Cardiac muscle cell (in vitro differentiated cells and primary cell): ENCODE data around the gene PROK1. TPM values are rescaled to one million over a fixed set of nuclear protein-coding genes. Genes with fewer than 3 reads are reported as not detected.
"Not testable (repeated sequence)": the region's sequence is repeated elsewhere in the genome, so short reads cannot be mapped to it uniquely, and the experiment has no call there.

Experiments used
- DNase-seq, 2 donors: peaks; one replicate each; pipeline versions ENCODE4 v3.0.0 to v3.0.0-alpha.2; 2010 to 2017; ENCODE audit warnings: low read depth in 1 of 2, low spot score in 1 of 2
- H3K27ac ChIP-seq: fragments of 200-600 bp; sonication (generic); 2 replicates; pipeline ENCODE4 v1.5.1; 2016
- H3K27me3 ChIP-seq: fragments of 200-600 bp; sonication (generic); 2 replicates; pipeline ENCODE4 v1.6.0; 2016; ENCODE audit warnings: control low read depth
- H3K36me3 ChIP-seq: fragments of 200-600 bp; sonication (generic); 2 replicates; pipeline ENCODE4 v1.5.1; 2016; ENCODE audit warnings: control low read depth
- H3K4me1 ChIP-seq: fragments of 200-600 bp; sonication (generic); 2 replicates; pipeline ENCODE4 v1.8.1; 2017; ENCODE audit warnings: low read depth, mild to moderate bottlenecking, mixed run types
- H3K4me3 ChIP-seq: fragments of 200-600 bp; sonication (generic); 2 replicates; pipeline ENCODE4 v1.5.1; 2016; ENCODE audit warnings: mild to moderate bottlenecking
- H3K9me3 ChIP-seq: fragments of 200-600 bp; sonication (generic); 2 replicates; pipeline ENCODE4 v1.5.1; 2017; ENCODE audit warnings: low read depth, mild to moderate bottlenecking, control low read depth
- CTCF ChIP-seq: IDR thresholded peaks from 2 replicates; pipeline ENCODE4 v1.5.1; 2012; ENCODE audit warnings: low read depth, mild to moderate bottlenecking, low read length
- polyA plus RNA-seq: library from polyadenylated mRNA; unstranded; fragments of >200 nt; fragmentation: Nextera tagmentation; extraction: Ambion mirVana; gene quantifications from 2 replicates; pipeline ENCODE4 v1.2.1, GENCODE V29; 2016
- total RNA-seq: library from RNA; depleted of rRNA; stranded (reverse); fragments of >200 nt; gene quantifications from 2 replicates; pipeline ENCODE4 v1.2.3, GENCODE V29; 2016

PROK1 gene
- total and polyA plus RNA-seq, 2 experiments from 2014 or later: 0.24 TPM; not detected in 1

- H3K9me3 ChIP-seq: no peaks in the 10 kb centered on the region
- H3K27ac ChIP-seq: no peak overlapping the region
- TF ChIP-seq CTCF: no peak
- no peak for DNase-seq
- H3K4me3 ChIP-seq: no peak overlapping the region
- H3K27me3 ChIP-seq: no peaks in the 10 kb centered on the region
- peaks cover 12% of the 10 kb centered on the region for H3K4me1 ChIP-seq
- H3K36me3 ChIP-seq: peaks cover 13% of the 10 kb centered on the region
Observed at GRCh38 chr1:110409316-110409715, 41.6 kb upstream of the PROK1 start.

DNA sequence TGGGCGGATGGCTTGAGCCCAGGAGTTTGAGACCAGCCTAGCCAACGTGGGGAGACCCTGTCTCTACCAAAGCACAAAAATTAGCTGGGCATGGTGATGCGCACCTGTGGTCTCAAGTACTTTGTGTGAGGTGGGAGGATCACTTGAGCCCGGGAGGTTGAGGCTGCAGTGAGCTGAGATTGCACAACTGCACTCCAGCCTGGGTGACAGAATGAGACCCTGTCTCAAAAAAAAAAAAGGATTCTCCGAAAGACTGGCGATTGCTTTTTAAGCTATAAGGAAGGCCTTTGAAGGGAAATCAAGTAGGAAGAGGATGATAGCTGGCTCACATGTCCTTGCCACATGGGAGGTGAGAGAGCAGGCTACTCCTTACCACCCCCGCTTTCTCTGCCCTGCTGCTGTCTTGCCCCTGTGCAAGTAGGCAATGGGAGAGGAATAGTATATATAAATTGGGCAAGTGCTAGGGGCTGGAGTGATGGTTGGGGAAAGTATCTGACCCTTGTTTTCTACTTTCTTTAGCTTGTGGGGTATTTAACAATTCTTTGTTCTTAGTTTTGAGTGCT, 39.7 kb upstream of the PROK1 start:
- H3K27me3 ChIP-seq: no peaks in the 10 kb centered on the region
- no peak overlapping the region for H3K4me3 ChIP-seq
- no peak for DNase-seq
- H3K36me3 ChIP-seq: peaks cover under 1% of the 10 kb centered on the region
- H3K9me3 ChIP-seq: no peaks in the 10 kb centered on the region
- no peak for TF ChIP-seq CTCF
- peaks cover 7% of the 10 kb centered on the region for H3K4me1 ChIP-seq
- H3K27ac ChIP-seq: no peak overlapping the region

DNA sequence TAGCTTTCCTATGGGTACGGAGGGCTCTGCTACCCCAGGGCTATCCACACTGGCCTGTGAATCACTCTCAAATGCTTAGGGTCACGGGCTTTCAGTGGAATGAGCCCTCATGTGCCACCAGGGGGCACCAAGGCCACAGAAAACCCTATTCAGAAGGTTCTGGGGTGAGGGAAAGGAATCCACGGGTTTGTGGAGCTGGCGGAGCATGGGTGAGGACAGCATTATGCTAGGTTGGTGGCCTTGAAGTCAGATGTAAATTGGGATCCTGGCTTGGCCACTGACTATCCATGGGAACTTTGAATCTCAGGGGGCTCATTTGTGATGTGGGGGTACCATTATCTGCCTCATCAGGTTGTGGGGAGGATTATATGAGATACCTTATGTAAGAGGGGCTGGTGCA, 38.4 kb upstream of the PROK1 start:
- peak; percentile 84 to 85 for DNase-seq
- TF ChIP-seq CTCF: peak; percentile 90
- Histone ChIP-seq H3K9me3 (no peaks in the 10 kb centered on the region), H3K36me3 (no peaks in the 10 kb centered on the region), H3K4me3 (no peak overlapping the region), H3K4me1 (peaks cover 5% of the 10 kb centered on the region), H3K27me3 (no peaks in the 10 kb centered on the region), H3K27ac (no peak overlapping the region)

GRCh38 chr1:110413045-110413444, 37.9 kb upstream of the PROK1 start:
- not testable (repeated sequence) for H3K9me3 ChIP-seq, H3K4me3 ChIP-seq, H3K36me3 ChIP-seq, H3K27ac ChIP-seq, H3K4me1 ChIP-seq, H3K27me3 ChIP-seq, DNase-seq

GRCh38 chr1:110418729-110419128, 32.2 kb upstream of the PROK1 start:
- Histone ChIP-seq H3K4me3 (no peak overlapping the region), H3K36me3 (no peaks in the 10 kb centered on the region), H3K27ac (no peak overlapping the region), H3K9me3 (no peaks in the 10 kb centered on the region), H3K27me3 (no peaks in the 10 kb centered on the region), H3K4me1 (no peaks in the 10 kb centered on the region)
- DNase-seq: no peak
- no peak for TF ChIP-seq CTCF

DNA sequence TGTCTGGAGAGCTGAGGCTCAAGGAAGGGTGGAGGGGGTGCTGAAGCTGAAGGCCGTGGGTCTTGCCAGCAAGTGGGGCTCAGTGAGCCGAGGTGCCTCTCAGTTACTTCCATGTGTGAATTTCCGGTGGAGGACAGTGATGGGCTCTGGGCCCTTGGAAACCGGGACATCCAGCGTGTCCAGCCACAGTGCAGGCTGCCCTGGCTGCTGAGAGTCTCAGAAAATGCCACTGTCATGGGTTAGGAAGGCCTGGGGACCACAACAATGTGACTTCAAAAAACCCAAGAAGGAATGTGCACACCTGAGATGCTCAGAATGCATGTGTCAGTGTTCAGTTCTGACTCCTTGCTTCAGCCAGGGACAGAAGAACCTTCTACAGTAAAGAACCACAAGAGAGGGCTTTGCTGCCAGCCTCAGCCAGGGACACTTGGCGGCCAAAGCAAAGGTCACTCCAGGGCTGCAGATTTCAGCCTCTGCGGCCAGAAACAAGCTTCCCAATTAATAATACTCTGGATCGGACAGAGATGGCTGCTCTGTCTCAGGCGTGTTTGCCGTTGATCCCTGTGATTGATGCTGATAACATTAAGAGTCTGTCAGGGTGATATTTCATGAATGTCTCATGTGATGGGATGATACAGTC, 30.8 kb upstream of the PROK1 start:
- H3K9me3 ChIP-seq: no peaks in the 10 kb centered on the region
- DNase-seq: no peak
- TF ChIP-seq CTCF: no peak

More for the DNA sequence above, 30.8 kb upstream of the PROK1 start:
- Histone ChIP-seq H3K4me1 (no peaks in the 10 kb centered on the region), H3K27ac (no peak overlapping the region), H3K4me3 (no peak overlapping the region), H3K36me3 (no peaks in the 10 kb centered on the region), H3K27me3 (no peaks in the 10 kb centered on the region)
